GM23248 (cell line): ENCODE results near the gene IARS1. TPM values are rescaled to one million over a fixed set of nuclear protein-coding genes. Genes with fewer than 3 reads are reported as not detected.

Source experiments
- DNase-seq: peaks from one replicate; pipeline ENCODE4 v3.0.0-alpha.2; 2015
- H2AFZ ChIP-seq: fragments of 200-600 bp; sonication (generic); 2 replicates; pipeline ENCODE4 v1.6.1; 2016; ENCODE audit warnings: antibody characterized with exemption
- H3F3A ChIP-seq: fragments of 200-600 bp; sonication (generic); 2 replicates; pipeline ENCODE4 v1.6.1; 2016; ENCODE audit warnings: mild to moderate bottlenecking, antibody characterized with exemption, mixed run types; ENCODE audit not compliant: insufficient read depth
- H3K27ac ChIP-seq: fragments of 200-600 bp; sonication (generic); 2 replicates; pipeline ENCODE4 v1.5.1; 2016; ENCODE audit warnings: mild to moderate bottlenecking
- H3K27me3 ChIP-seq: fragments of 200-600 bp; sonication (generic); replicated peaks from 2 replicates; pipeline ENCODE4 v1.6.1; 2016; ENCODE audit warnings: mild to moderate bottlenecking; ENCODE audit not compliant: insufficient read depth
- H3K36me3 ChIP-seq: fragments of 200-600 bp; sonication (generic); 2 replicates; pipeline ENCODE4 v1.6.1; 2016; ENCODE audit warnings: low read depth, mild to moderate bottlenecking
- H3K4me1 ChIP-seq: fragments of 200-600 bp; sonication (generic); 2 replicates; pipeline ENCODE4 v1.6.1; 2016; ENCODE audit warnings: mild to moderate bottlenecking; ENCODE audit not compliant: insufficient read depth
- H3K4me2 ChIP-seq: fragments of 200-600 bp; sonication (generic); one replicate; pipeline ENCODE4 v1.6.1; 2016; ENCODE audit warnings: mild to moderate bottlenecking; ENCODE audit not compliant: unreplicated experiment
- H3K4me3 ChIP-seq: fragments of 200-600 bp; sonication (generic); 2 replicates; pipeline ENCODE4 v1.5.1; 2016; ENCODE audit warnings: mild to moderate bottlenecking
- H3K79me2 ChIP-seq: fragments of 200-600 bp; sonication (generic); 2 replicates; pipeline ENCODE4 v1.6.1; 2016; ENCODE audit warnings: mild to moderate bottlenecking; ENCODE audit not compliant: insufficient read depth
- H3K9ac ChIP-seq: fragments of 200-600 bp; sonication (generic); 2 replicates; pipeline ENCODE4 v1.6.1; 2016; ENCODE audit warnings: mild to moderate bottlenecking
- H3K9me2 ChIP-seq: fragments of 200-600 bp; sonication (generic); 2 replicates; pipeline ENCODE4 v1.6.1; 2016; ENCODE audit warnings: mixed run types, mild to moderate bottlenecking, moderate library complexity; ENCODE audit not compliant: insufficient read depth
- H3K9me3 ChIP-seq: fragments of 200-600 bp; sonication (generic); one replicate; pipeline ENCODE4 v1.6.1; 2017; ENCODE audit warnings: low read depth
- H4K20me1 ChIP-seq: fragments of 200-600 bp; sonication (generic); 2 replicates; pipeline ENCODE4 v1.6.0; 2016; ENCODE audit not compliant: insufficient read depth
- EZH2 ChIP-seq: fragments of 200-600 bp; sonication (generic); IDR thresholded peaks from 2 replicates; pipeline ENCODE4 v1.6.1; 2018; ENCODE audit warnings: antibody characterized with exemption, mild to moderate bottlenecking; ENCODE audit not compliant: insufficient read depth, poor library complexity, severe bottlenecking
- EZH2phosphoT487 ChIP-seq: fragments of 200-600 bp; sonication (generic); IDR thresholded peaks from 2 replicates; pipeline ENCODE4 v1.6.1; 2018; ENCODE audit warnings: antibody characterized with exemption, moderate library complexity, mild to moderate bottlenecking, low read depth; ENCODE audit not compliant: insufficient read depth
- WGBS, 2 experiments: methylation state at CpG; one replicate each; pipeline ENCODE4 v1.1.6; 2015 to 2017; ENCODE audit warnings: low lambda C conversion rate in 2 of 2, low coverage in 1 of 2; ENCODE audit errors: missing lambda C conversion rate in 2 of 2; 5-methylcytosine and 5-hydroxymethylcytosine counted together
- in situ Hi-C: fragments of 300-500 bp; cut with MboI; formaldehyde crosslinking; loops from 2 replicates; pipeline ENCODE4 v1.15.0; 2020
- polyA plus RNA-seq: library from polyadenylated mRNA; unstranded; fragments of >200 nt; fragmentation: Nextera tagmentation; extraction: Ambion mirVana; gene quantifications from 2 replicates; pipeline ENCODE4 v1.2.1, GENCODE V29; 2016
- total RNA-seq: library from RNA; depleted of rRNA; stranded (reverse); fragments of >200 nt; shearing (Covaris generic); gene quantifications from 2 replicates; pipeline ENCODE4 v1.2.3, GENCODE V29; 2014

IARS1 gene
- total and polyA plus RNA-seq, 2 experiments from 2014 or later = 223 to 343 TPM

- Histone ChIP-seq H3K27ac (no peak overlapping the region), H3K27me3 (no peaks in the 10 kb centered on the region), H3K9me3 (no peaks in the 10 kb centered on the region), H4K20me1 (no peaks in the 10 kb centered on the region), H2AFZ (no peak overlapping the region), H3K36me3 (no peaks in the 10 kb centered on the region), H3F3A (no peaks in the 10 kb centered on the region), H3K4me3 (no peak overlapping the region), H3K9ac (no peak overlapping the region), H3K4me2 (no peak overlapping the region), H3K9me2 (no peaks in the 10 kb centered on the region), H3K79me2 (0 out of 2 replicates have a peak, but pooled peaks cover 3% of the 10 kb centered on the region), H3K4me1 (no peaks in the 10 kb centered on the region)
- in situ Hi-C loops = no loop called here
- TF ChIP-seq EZH2 (no peak), EZH2phosphoT487 (no peak)
- no peak for DNase-seq
- WGBS, 2 experiments = 95 to 96% methylated on average over 3 of the region's 3 CpGs
These were observed 39.2 kb upstream of the IARS1 start for GRCh38 chr9:92332577-92333281.

- Histone ChIP-seq H3F3A (no peaks in the 10 kb centered on the region), H3K9me3 (no peaks in the 10 kb centered on the region), H3K79me2 (peaks cover 30% of the 10 kb centered on the region), H3K27me3 (no peaks in the 10 kb centered on the region), H2AFZ (peak overlapping the region; percentile 72), H4K20me1 (no peaks in the 10 kb centered on the region), H3K9ac (no peak overlapping the region), H3K4me3 (no peak overlapping the region), H3K4me1 (peaks cover 9% of the 10 kb centered on the region; the same call in 1 of the 2 replicates), H3K27ac (no peak overlapping the region), H3K4me2 (no peak overlapping the region), H3K9me2 (no peaks in the 10 kb centered on the region), H3K36me3 (peaks cover 1% of the 10 kb centered on the region)
- DNase-seq = peak; percentile 82
- 48 to 53% methylated on average over 2 of the region's 2 CpGs for WGBS, 2 experiments
- no peak for TF ChIP-seq EZH2
- no peak for TF ChIP-seq EZH2phosphoT487
- in situ Hi-C loops = loop anchor here (10.0 kb wide), 1 partner anchor 307 kb away; no protein-coding TSS in a partner anchor
These were observed 34.7 kb upstream of the IARS1 start for GRCh38 chr9:92328225-92328624.

GRCh38 chr9:92327283-92327850 lies 33.9 kb upstream of the IARS1 start:
- Histone ChIP-seq H3F3A (no peaks in the 10 kb centered on the region), H3K27me3 (no peaks in the 10 kb centered on the region), H2AFZ (no peak overlapping the region), H3K79me2 (peaks cover 39% of the 10 kb centered on the region), H3K4me2 (no peak overlapping the region), H3K9ac (no peak overlapping the region), H3K9me2 (no peaks in the 10 kb centered on the region), H3K36me3 (peaks cover 10% of the 10 kb centered on the region), H3K4me1 (peaks cover 9% of the 10 kb centered on the region; the same call in 1 of the 2 replicates), H3K9me3 (no peaks in the 10 kb centered on the region), H3K4me3 (no peak overlapping the region), H3K27ac (no peak overlapping the region), H4K20me1 (no peaks in the 10 kb centered on the region)
- DNase-seq = no peak
- WGBS, 2 experiments = 54 to 55% methylated on average over 2 of the region's 2 CpGs
- in situ Hi-C loops = loop anchor here (10.0 kb wide), 1 partner anchor 307 kb away; no protein-coding TSS in a partner anchor
- TF ChIP-seq EZH2 (no peak), EZH2phosphoT487 (no peak)

- WGBS, 2 experiments = 2 to 3% methylated on average over 26 to 30 of the region's 30 CpGs
- in situ Hi-C loops = loop anchor here (10.0 kb wide), 1 partner anchor 309 kb away; no protein-coding TSS in a partner anchor
- H3K4me2 ChIP-seq = peak overlapping the region; percentile 99
- H3K36me3 ChIP-seq = peaks cover 22% of the 10 kb centered on the region
- no peaks in the 10 kb centered on the region for H3K9me3 ChIP-seq
- peaks cover 9% of the 10 kb centered on the region; the same call in 1 of the 2 replicates for H3K4me1 ChIP-seq
- H3F3A ChIP-seq = no peaks in the 10 kb centered on the region
- H4K20me1 ChIP-seq = no peaks in the 10 kb centered on the region
- H3K9ac ChIP-seq = peak overlapping the region; percentile 98
- peak overlapping the region; percentile 96 for H3K4me3 ChIP-seq
- no peak for TF ChIP-seq EZH2phosphoT487
- TF ChIP-seq EZH2 = no peak
- no peaks in the 10 kb centered on the region for H3K27me3 ChIP-seq
- peak overlapping the region; percentile 99 for H2AFZ ChIP-seq
- peaks cover 47% of the 10 kb centered on the region for H3K79me2 ChIP-seq
- DNase-seq = no peak
- H3K27ac ChIP-seq = peak overlapping the region; percentile 97
- H3K9me2 ChIP-seq = no peaks in the 10 kb centered on the region
These were observed 32.5 kb upstream of the IARS1 start for GRCh38 chr9:92325991-92326500.
